SK-N-SH treated with all-trans-retinoic acid at 6 μM for 48 hours (cell line): Measurements from ENCODE around the gene CYP19A1.

ENCODE experiments used
- ARNTL ChIP-seq: fragments of 450-650 bp; formaldehyde crosslinking; IDR thresholded peaks from 2 replicates; pipeline ENCODE4 v1.5.0; 2020; ENCODE audit warnings: low read depth, mild to moderate bottlenecking, moderate library complexity, borderline replicate concordance
- CREB5 ChIP-seq: fragments of 250-450 bp; sonication (Bioruptor Pico); IDR thresholded peaks from 2 replicates; pipeline ENCODE4 v1.5.1; 2020; ENCODE audit warnings: low read depth, mild to moderate bottlenecking, moderate library complexity
- CSDC2 ChIP-seq: fragments of 250-450 bp; sonication (Bioruptor Pico); IDR thresholded peaks from 2 replicates; pipeline ENCODE4 v1.5.0; 2020; ENCODE audit warnings: mild to moderate bottlenecking, moderate library complexity
- CSRNP3 ChIP-seq: fragments of 250-450 bp; sonication (Bioruptor Pico); IDR thresholded peaks from 2 replicates; pipeline ENCODE4 v1.5.1; 2021; ENCODE audit warnings: mild to moderate bottlenecking, moderate library complexity
- GLIS3 ChIP-seq: fragments of 250-450 bp; sonication (Bioruptor Pico); IDR thresholded peaks from 2 replicates; pipeline ENCODE4 v1.5.0; 2020; ENCODE audit warnings: mild to moderate bottlenecking, moderate library complexity
- ISL1 ChIP-seq: fragments of 250-450 bp; sonication (Bioruptor Pico); IDR thresholded peaks from 2 replicates; pipeline ENCODE4 v2.1.2; 2022; ENCODE audit warnings: mild to moderate bottlenecking, moderate library complexity
- OSR1 ChIP-seq: fragments of 250-450 bp; sonication (Bioruptor Pico); IDR thresholded peaks from 2 replicates; pipeline ENCODE4 v1.8.0; 2022; ENCODE audit warnings: moderate library complexity, mild to moderate bottlenecking, inconsistent platforms
- PATZ1 ChIP-seq: fragments of 250-450 bp; sonication (Bioruptor Pico); IDR thresholded peaks from 2 replicates; pipeline ENCODE4 v1.8.0; 2020; ENCODE audit warnings: mild to moderate bottlenecking, moderate library complexity, borderline replicate concordance
- PPARA ChIP-seq: fragments of 250-450 bp; sonication (Bioruptor Pico); IDR thresholded peaks from 2 replicates; pipeline ENCODE4 v1.5.0; 2020; ENCODE audit warnings: mild to moderate bottlenecking, borderline replicate concordance
- RARB ChIP-seq: fragments of 250-450 bp; sonication (Bioruptor Pico); IDR thresholded peaks from 2 replicates; pipeline ENCODE4 v1.8.0; 2021; ENCODE audit warnings: mild to moderate bottlenecking, moderate library complexity
- ZFP3 ChIP-seq: fragments of 250-450 bp; sonication (Bioruptor Pico); IDR thresholded peaks from 2 replicates; pipeline ENCODE4 v1.5.0; 2020; ENCODE audit warnings: mild to moderate bottlenecking, moderate library complexity
- ZNF565 ChIP-seq: fragments of 450-650 bp; formaldehyde crosslinking; conservative IDR thresholded peaks from 2 replicates; pipeline ENCODE4 v1.5.0; 2020; ENCODE audit warnings: low read depth, mild to moderate bottlenecking, moderate library complexity
- ZNF8 ChIP-seq: fragments of 450-650 bp; formaldehyde crosslinking; IDR thresholded peaks from 2 replicates; pipeline ENCODE4 v1.5.0; 2020; ENCODE audit warnings: mild to moderate bottlenecking, moderate library complexity
- TF ChIP-seq, protein P1 (sequence below): fragments of 250-450 bp; sonication (Bioruptor Pico); IDR thresholded peaks from 2 replicates; pipeline ENCODE4 v1.5.0; 2020; ENCODE audit warnings: mild to moderate bottlenecking, moderate library complexity

DNA sequence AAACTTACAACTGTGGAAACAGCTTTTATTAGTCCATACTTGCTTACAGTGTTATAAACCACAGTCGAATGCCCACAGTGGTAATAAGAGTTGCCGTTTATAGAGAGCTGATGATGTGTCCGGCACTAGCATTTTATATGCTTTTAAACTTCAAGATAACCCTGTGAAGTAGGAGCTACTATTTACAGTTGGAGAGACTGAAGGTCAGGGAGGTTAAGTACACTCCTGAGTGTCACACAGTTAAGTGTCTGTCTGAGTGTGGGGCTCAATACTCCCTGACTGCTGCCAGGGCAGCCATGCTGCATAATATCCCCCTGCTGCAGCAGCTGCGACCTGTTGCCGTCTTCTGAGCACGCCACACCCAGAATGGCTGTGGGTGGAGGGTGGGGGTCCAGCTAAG lies 153.8 kb downstream of the CYP19A1 start:
- no peak for TF ChIP-seq ISL1 (CRISPR knock-in tag)
- TF ChIP-seq RARB (CRISPR knock-in tag) = no peak
- no peak for TF ChIP-seq PATZ1 (CRISPR knock-in tag)
- no peak for TF ChIP-seq CSRNP3
- TF ChIP-seq ZFP3 = no peak
- TF ChIP-seq CSDC2 (CRISPR knock-in tag) = no peak
- no peak for TF ChIP-seq OSR1 (CRISPR knock-in tag)
- TF ChIP-seq ZNF8 (CRISPR knock-in tag) = no peak
- TF ChIP-seq CREB5 (CRISPR knock-in tag) = no peak
- TF ChIP-seq PPARA = no peak
- no peak for TF ChIP-seq GLIS3 (CRISPR knock-in tag)
- TF ChIP-seq, protein P1, sequence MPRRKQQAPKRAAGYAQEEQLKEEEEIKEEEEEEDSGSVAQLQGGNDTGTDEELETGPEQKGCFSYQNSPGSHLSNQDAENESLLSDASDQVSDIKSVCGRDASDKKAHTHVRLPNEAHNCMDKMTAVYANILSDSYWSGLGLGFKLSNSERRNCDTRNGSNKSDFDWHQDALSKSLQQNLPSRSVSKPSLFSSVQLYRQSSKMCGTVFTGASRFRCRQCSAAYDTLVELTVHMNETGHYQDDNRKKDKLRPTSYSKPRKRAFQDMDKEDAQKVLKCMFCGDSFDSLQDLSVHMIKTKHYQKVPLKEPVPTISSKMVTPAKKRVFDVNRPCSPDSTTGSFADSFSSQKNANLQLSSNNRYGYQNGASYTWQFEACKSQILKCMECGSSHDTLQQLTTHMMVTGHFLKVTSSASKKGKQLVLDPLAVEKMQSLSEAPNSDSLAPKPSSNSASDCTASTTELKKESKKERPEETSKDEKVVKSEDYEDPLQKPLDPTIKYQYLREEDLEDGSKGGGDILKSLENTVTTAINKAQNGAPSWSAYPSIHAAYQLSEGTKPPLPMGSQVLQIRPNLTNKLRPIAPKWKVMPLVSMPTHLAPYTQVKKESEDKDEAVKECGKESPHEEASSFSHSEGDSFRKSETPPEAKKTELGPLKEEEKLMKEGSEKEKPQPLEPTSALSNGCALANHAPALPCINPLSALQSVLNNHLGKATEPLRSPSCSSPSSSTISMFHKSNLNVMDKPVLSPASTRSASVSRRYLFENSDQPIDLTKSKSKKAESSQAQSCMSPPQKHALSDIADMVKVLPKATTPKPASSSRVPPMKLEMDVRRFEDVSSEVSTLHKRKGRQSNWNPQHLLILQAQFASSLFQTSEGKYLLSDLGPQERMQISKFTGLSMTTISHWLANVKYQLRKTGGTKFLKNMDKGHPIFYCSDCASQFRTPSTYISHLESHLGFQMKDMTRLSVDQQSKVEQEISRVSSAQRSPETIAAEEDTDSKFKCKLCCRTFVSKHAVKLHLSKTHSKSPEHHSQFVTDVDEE (CRISPR knock-in tag) = no peak
- TF ChIP-seq ARNTL = no peak
- no peak for TF ChIP-seq ZNF565 (CRISPR knock-in tag)
